Lower lobe of right lung (tissue), 2 donors: ENCODE results near the gene ASIC2. TPM values are rescaled to one million over a fixed set of nuclear protein-coding genes. Genes with fewer than 3 reads are reported as not detected.

Experiments used
- ATAC-seq, 2 donors: fragments of 200-7000 bp; cut with Tn5 transposase; one replicate each; pipeline ENCODE4 v1.9.1; 2020 to 2022; ENCODE audit warnings: mild to moderate bottlenecking in 2 of 2, moderate library complexity in 2 of 2
- DNase-seq: peaks from one replicate; pipeline ENCODE4 v3.0.0-alpha.2; 2020
- H3K27ac ChIP-seq: fragments of 200-600 bp; one replicate; pipeline ENCODE4 v1.8.0; 2022
- H3K27me3 ChIP-seq: fragments of 200-600 bp; one replicate; pipeline ENCODE4 v1.8.0; 2022; ENCODE audit warnings: low read depth
- H3K36me3 ChIP-seq: fragments of 200-600 bp; one replicate; pipeline ENCODE4 v1.8.0; 2022; ENCODE audit warnings: mild to moderate bottlenecking
- H3K4me1 ChIP-seq: fragments of 200-600 bp; one replicate; pipeline ENCODE4 v1.8.0; 2022
- H3K4me3 ChIP-seq: fragments of 200-600 bp; one replicate; pipeline ENCODE4 v1.8.0; 2022; ENCODE audit warnings: mild to moderate bottlenecking
- H3K9me3 ChIP-seq: fragments of 200-600 bp; one replicate; pipeline ENCODE4 v1.8.0; 2022
- CTCF ChIP-seq: fragments of 200-600 bp; IDR thresholded peaks from one replicate; pipeline ENCODE4 v1.8.0; 2022; ENCODE audit warnings: antibody characterized with exemption, mild to moderate bottlenecking
- intact Hi-C: fragments of 100-400 bp; cut with DNase I; formaldehyde crosslinking; loops from one replicate; pipeline ENCODE4 v1.11.0; 2022
- total RNA-seq: library from RNA; stranded (reverse); fragmentation: NEBNext Ultra II Directional; extraction: Animal tissue kit (Norgen Biotek cat#: 25700); gene quantifications from one replicate; pipeline ENCODE4 v1.2.1, GENCODE V29; 2021
- donor health status: DM: no; HTN: yes; CAD: no; lungs with severe emphysema.

The ASIC2 gene
- total RNA-seq, 1 donor from 2014 or later: not detected

- Histone ChIP-seq H3K4me1 (no peaks in the 10 kb centered on the region), H3K4me3 (no peak overlapping the region), H3K9me3 (no peaks in the 10 kb centered on the region), H3K36me3 (no peaks in the 10 kb centered on the region), H3K27ac (no peak overlapping the region), H3K27me3 (no peaks in the 10 kb centered on the region)
- intact Hi-C loops: no loop called here
- ATAC-seq (no peak), DNase-seq (no peak)
- no peak for TF ChIP-seq CTCF
Observed at GRCh38 chr17:33261820-33262219, 31.3 kb downstream of the ASIC2 start.

GRCh38 chr17:33260638-33261037 is 32.5 kb downstream of the ASIC2 start:
- Histone ChIP-seq H3K4me1 (no peaks in the 10 kb centered on the region), H3K27ac (no peak overlapping the region), H3K36me3 (no peaks in the 10 kb centered on the region), H3K4me3 (no peak overlapping the region), H3K27me3 (no peaks in the 10 kb centered on the region), H3K9me3 (no peaks in the 10 kb centered on the region)
- TF ChIP-seq CTCF: no peak
- ATAC-seq (peak in 1 of 2 donors; percentile 14), DNase-seq (no peak)
- intact Hi-C loops: no loop called here

GRCh38 chr17:33258296-33258695 is 34.8 kb downstream of the ASIC2 start:
- no peak overlapping the region for H3K27ac ChIP-seq
- H3K4me1 ChIP-seq: no peaks in the 10 kb centered on the region
- no peak for ATAC-seq
- no peaks in the 10 kb centered on the region for H3K9me3 ChIP-seq
- intact Hi-C loops: no loop called here
- no peak overlapping the region for H3K4me3 ChIP-seq
- no peaks in the 10 kb centered on the region for H3K36me3 ChIP-seq
- TF ChIP-seq CTCF: no peak
- no peak for DNase-seq
- peaks cover 2% of the 10 kb centered on the region for H3K27me3 ChIP-seq

- Histone ChIP-seq H3K27me3 (no peaks in the 10 kb centered on the region), H3K4me3 (no peak overlapping the region), H3K27ac (no peak overlapping the region), H3K36me3 (no peaks in the 10 kb centered on the region), H3K9me3 (no peaks in the 10 kb centered on the region), H3K4me1 (no peaks in the 10 kb centered on the region)
- ATAC-seq: no peak
- intact Hi-C loops: no loop called here
- no peak for TF ChIP-seq CTCF
- no peak for DNase-seq
Observed at GRCh38 chr17:33245183-33245582, 47.9 kb downstream of the ASIC2 start.

- ATAC-seq (no peak), DNase-seq (no peak)
- H3K4me1 ChIP-seq: no peaks in the 10 kb centered on the region
- H3K27ac ChIP-seq: no peak overlapping the region
- no peak for TF ChIP-seq CTCF
- H3K9me3 ChIP-seq: no peaks in the 10 kb centered on the region
- intact Hi-C loops: no loop called here
- no peak overlapping the region for H3K4me3 ChIP-seq
- no peaks in the 10 kb centered on the region for H3K36me3 ChIP-seq
- H3K27me3 ChIP-seq: no peaks in the 10 kb centered on the region
Observed at GRCh38 chr17:33243732-33244131, 49.4 kb downstream of the ASIC2 start.
